ENCODE results near the gene MYCBP2. TPM values are rescaled to one million over a fixed set of nuclear protein-coding genes. Genes with fewer than 3 reads are reported as not detected.
A peak's percentile ranks its signal among the peaks of the same experiment; 100 is the strongest.
"Not testable (repeated sequence)": the region's sequence is repeated elsewhere in the genome, so short reads cannot be mapped to it uniquely, and the experiment has no call there.

Gene MYCBP2
- total and polyA plus RNA-seq, 5 donors from 2014 or later, result 20.8 to 189 (median 27.8) TPM

GRCh38 chr13:77207943-77208342 lies 119.0 kb downstream of the MYCBP2 start:
- no peak for DNase-seq
- H3K9me3 ChIP-seq (ENCODE audit: control insufficient read depth in 2 of 2, low read length in 2 of 2), result no peaks in the 10 kb centered on the region
- ATAC-seq (ENCODE audit: low read depth in 2 of 2), result no peak
- H3K27ac Mint-ChIP-seq, result peak overlapping the region in 2 of 3 donors; percentile 6 to 83
- H3K4me3 Mint-ChIP-seq, result no peak overlapping the region
- H3K27ac ChIP-seq (ENCODE audit: insufficient read depth, low read length, poor library complexity, severe bottlenecking), result peak overlapping the region; percentile 19
- H3K4me3 ChIP-seq (ENCODE audit: low read depth, low read length), result no peak overlapping the region
- H3K4me1 ChIP-seq (ENCODE audit: control insufficient read depth, insufficient read depth, low read length, poor library complexity, severe bottlenecking), result no peaks in the 10 kb centered on the region
- H3K36me3 Mint-ChIP-seq, result peaks cover 55% of the 10 kb centered on the region
- H3K27me3 ChIP-seq (ENCODE audit: control insufficient read depth, insufficient read depth, low read length), result no peaks in the 10 kb centered on the region
- H3K27me3 Mint-ChIP-seq, result no peaks in the 10 kb centered on the region
- peaks cover 0 to 6% (median 1%) of the 10 kb centered on the region in 7 donors for H3K9me3 Mint-ChIP-seq
- H3K36me3 ChIP-seq (ENCODE audit: control insufficient read depth, insufficient read depth, low read length), result peaks cover 55% of the 10 kb centered on the region
- H3K4me1 Mint-ChIP-seq, result peaks cover 9 to 18% (median 12%) of the 10 kb centered on the region in 4 donors

GRCh38 chr13:77198995-77199394 lies 127.9 kb downstream of the MYCBP2 start:
- H3K4me3 Mint-ChIP-seq; H3K9me3 ChIP-seq (ENCODE audit: control insufficient read depth in 2 of 2, low read length in 2 of 2); H3K27ac ChIP-seq (ENCODE audit: insufficient read depth, low read length, poor library complexity, severe bottlenecking); ATAC-seq (ENCODE audit: low read depth in 2 of 2); H3K4me1 ChIP-seq (ENCODE audit: control insufficient read depth, insufficient read depth, low read length, poor library complexity, severe bottlenecking); H3K27ac Mint-ChIP-seq; H3K27me3 Mint-ChIP-seq; H3K9me3 Mint-ChIP-seq; H3K27me3 ChIP-seq (ENCODE audit: control insufficient read depth, insufficient read depth, low read length); H3K4me1 Mint-ChIP-seq; H3K4me3 ChIP-seq (ENCODE audit: low read depth, low read length); DNase-seq: not testable (repeated sequence)
- H3K36me3 Mint-ChIP-seq, result peaks cover 16% of the 10 kb centered on the region
- peaks cover 40% of the 10 kb centered on the region for H3K36me3 ChIP-seq (ENCODE audit: control insufficient read depth, insufficient read depth, low read length)

GRCh38 chr13:77196052-77196618 lies 130.8 kb downstream of the MYCBP2 start:
- Mint-ChIP-seq H3K27ac (no peak overlapping the region), H3K27me3 (no peaks in the 10 kb centered on the region), H3K4me1 (peaks cover 4 to 13% (median 8%) of the 10 kb centered on the region in 4 donors), H3K36me3 (peaks cover 15% of the 10 kb centered on the region), H3K4me3 (no peak overlapping the region), H3K9me3 (peaks cover 0 to 2% (median 0%) of the 10 kb centered on the region in 7 donors)
- Histone ChIP-seq H3K4me1 (ENCODE audit: control insufficient read depth, insufficient read depth, low read length, poor library complexity, severe bottlenecking) (no peaks in the 10 kb centered on the region), H3K27ac (ENCODE audit: insufficient read depth, low read length, poor library complexity, severe bottlenecking) (no peak overlapping the region), H3K4me3 (ENCODE audit: low read depth, low read length) (no peak overlapping the region), H3K27me3 (ENCODE audit: control insufficient read depth, insufficient read depth, low read length) (no peaks in the 10 kb centered on the region), H3K9me3 (ENCODE audit: control insufficient read depth in 2 of 2, low read length in 2 of 2) (no peaks in the 10 kb centered on the region), H3K36me3 (ENCODE audit: control insufficient read depth, insufficient read depth, low read length) (peaks cover 60% of the 10 kb centered on the region)
- no peak for ATAC-seq (ENCODE audit: low read depth in 2 of 2)
- DNase-seq, result no peak

GRCh38 chr13:77190349-77190958 lies 136.4 kb downstream of the MYCBP2 start:
- ATAC-seq (ENCODE audit: low read depth in 2 of 2), result no peak

GRCh38 chr13:77185721-77186120 lies 141.2 kb downstream of the MYCBP2 start:
- no peaks in the 10 kb centered on the region for H3K27me3 ChIP-seq (ENCODE audit: control insufficient read depth, insufficient read depth, low read length)
- Mint-ChIP-seq H3K4me1 (peaks cover 27 to 42% (median 30%) of the 10 kb centered on the region in 4 donors), H3K9me3 (peaks cover 0 to 1% (median 0%) of the 10 kb centered on the region in 7 donors), H3K27me3 (no peaks in the 10 kb centered on the region), H3K27ac (peak overlapping the region; percentile 20 to 65 (median 40)), H3K36me3 (peaks cover 47% of the 10 kb centered on the region), H3K4me3 (peak overlapping the region in 1 of 4 donors; percentile 10)
- DNase-seq, result no peak
- no peaks in the 10 kb centered on the region for H3K9me3 ChIP-seq (ENCODE audit: control insufficient read depth in 2 of 2, low read length in 2 of 2)
- H3K27ac ChIP-seq (ENCODE audit: insufficient read depth, low read length, poor library complexity, severe bottlenecking), result no peak overlapping the region
- H3K36me3 ChIP-seq (ENCODE audit: control insufficient read depth, insufficient read depth, low read length), result peaks cover 58% of the 10 kb centered on the region
- no peak overlapping the region for H3K4me3 ChIP-seq (ENCODE audit: low read depth, low read length)
- H3K4me1 ChIP-seq (ENCODE audit: control insufficient read depth, insufficient read depth, low read length, poor library complexity, severe bottlenecking), result peaks cover 25% of the 10 kb centered on the region
- no peak for ATAC-seq (ENCODE audit: low read depth in 2 of 2)

More at GRCh38 chr13:77190349-77190958, 136.4 kb downstream of the MYCBP2 start:
- Mint-ChIP-seq H3K9me3 (peaks cover 0 to 2% (median 0%) of the 10 kb centered on the region in 7 donors), H3K27me3 (no peaks in the 10 kb centered on the region), H3K4me1 (peaks cover 20 to 45% (median 26%) of the 10 kb centered on the region in 4 donors), H3K4me3 (peak overlapping the region in 1 of 4 donors; percentile 9), H3K36me3 (peaks cover 37% of the 10 kb centered on the region), H3K27ac (peak overlapping the region; percentile 57 to 87 (median 76))
- Histone ChIP-seq H3K4me3 (ENCODE audit: low read depth, low read length) (peak overlapping the region; percentile 33), H3K27ac (ENCODE audit: insufficient read depth, low read length, poor library complexity, severe bottlenecking) (peak overlapping the region; percentile 56), H3K27me3 (ENCODE audit: control insufficient read depth, insufficient read depth, low read length) (no peaks in the 10 kb centered on the region), H3K36me3 (ENCODE audit: control insufficient read depth, insufficient read depth, low read length) (peaks cover 62% of the 10 kb centered on the region), H3K4me1 (ENCODE audit: control insufficient read depth, insufficient read depth, low read length, poor library complexity, severe bottlenecking) (peaks cover 11% of the 10 kb centered on the region), H3K9me3 (ENCODE audit: control insufficient read depth in 2 of 2, low read length in 2 of 2) (no peaks in the 10 kb centered on the region)
- no peak for DNase-seq

GRCh38 chr13:77184455-77184854 lies 142.4 kb downstream of the MYCBP2 start:
- Mint-ChIP-seq H3K4me3 (peak overlapping the region in 2 of 4 donors; percentile 7 to 36), H3K36me3 (peaks cover 50% of the 10 kb centered on the region)
- H3K27ac ChIP-seq (ENCODE audit: insufficient read depth, low read length, poor library complexity, severe bottlenecking), result peak overlapping the region; percentile 63

GRCh38 chr13:77180011-77180410 lies 146.9 kb downstream of the MYCBP2 start:
- peaks cover 14% of the 10 kb centered on the region for H3K4me1 ChIP-seq (ENCODE audit: control insufficient read depth, insufficient read depth, low read length, poor library complexity, severe bottlenecking)
- Mint-ChIP-seq H3K27ac (peak overlapping the region in 1 of 3 donors; percentile 1), H3K4me3 (no peak overlapping the region), H3K36me3 (peaks cover 48% of the 10 kb centered on the region), H3K4me1 (peaks cover 13 to 18% (median 15%) of the 10 kb centered on the region in 4 donors), H3K27me3 (no peaks in the 10 kb centered on the region), H3K9me3 (no peaks in the 10 kb centered on the region)
- ATAC-seq (ENCODE audit: low read depth in 2 of 2) (no peak), DNase-seq (no peak)
- H3K9me3 ChIP-seq (ENCODE audit: control insufficient read depth in 2 of 2, low read length in 2 of 2), result no peaks in the 10 kb centered on the region
- H3K4me3 ChIP-seq (ENCODE audit: low read depth, low read length), result no peak overlapping the region
- peaks cover 77% of the 10 kb centered on the region for H3K36me3 ChIP-seq (ENCODE audit: control insufficient read depth, insufficient read depth, low read length)
- H3K27ac ChIP-seq (ENCODE audit: insufficient read depth, low read length, poor library complexity, severe bottlenecking), result no peak overlapping the region
- no peaks in the 10 kb centered on the region for H3K27me3 ChIP-seq (ENCODE audit: control insufficient read depth, insufficient read depth, low read length)

More at GRCh38 chr13:77184455-77184854, 142.4 kb downstream of the MYCBP2 start:
- Mint-ChIP-seq H3K27ac (peak overlapping the region; percentile 65 to 91 (median 72)), H3K27me3 (no peaks in the 10 kb centered on the region), H3K9me3 (peaks cover 0 to 1% (median 0%) of the 10 kb centered on the region in 7 donors), H3K4me1 (peaks cover 18 to 37% (median 22%) of the 10 kb centered on the region in 4 donors)
- no peaks in the 10 kb centered on the region for H3K27me3 ChIP-seq (ENCODE audit: control insufficient read depth, insufficient read depth, low read length)
- ATAC-seq (ENCODE audit: low read depth in 2 of 2) (peak; percentile 82 to 83), DNase-seq (peak in 2 of 3 donors; percentile 13 to 78)
- no peaks in the 10 kb centered on the region for H3K9me3 ChIP-seq (ENCODE audit: control insufficient read depth in 2 of 2, low read length in 2 of 2)
- H3K36me3 ChIP-seq (ENCODE audit: control insufficient read depth, insufficient read depth, low read length), result peaks cover 64% of the 10 kb centered on the region
- H3K4me1 ChIP-seq (ENCODE audit: control insufficient read depth, insufficient read depth, low read length, poor library complexity, severe bottlenecking), result peaks cover 18% of the 10 kb centered on the region
- no peak overlapping the region for H3K4me3 ChIP-seq (ENCODE audit: low read depth, low read length)
